ENCODE measurements around the gene NMRK1.

NMRK1 gene

DNA sequence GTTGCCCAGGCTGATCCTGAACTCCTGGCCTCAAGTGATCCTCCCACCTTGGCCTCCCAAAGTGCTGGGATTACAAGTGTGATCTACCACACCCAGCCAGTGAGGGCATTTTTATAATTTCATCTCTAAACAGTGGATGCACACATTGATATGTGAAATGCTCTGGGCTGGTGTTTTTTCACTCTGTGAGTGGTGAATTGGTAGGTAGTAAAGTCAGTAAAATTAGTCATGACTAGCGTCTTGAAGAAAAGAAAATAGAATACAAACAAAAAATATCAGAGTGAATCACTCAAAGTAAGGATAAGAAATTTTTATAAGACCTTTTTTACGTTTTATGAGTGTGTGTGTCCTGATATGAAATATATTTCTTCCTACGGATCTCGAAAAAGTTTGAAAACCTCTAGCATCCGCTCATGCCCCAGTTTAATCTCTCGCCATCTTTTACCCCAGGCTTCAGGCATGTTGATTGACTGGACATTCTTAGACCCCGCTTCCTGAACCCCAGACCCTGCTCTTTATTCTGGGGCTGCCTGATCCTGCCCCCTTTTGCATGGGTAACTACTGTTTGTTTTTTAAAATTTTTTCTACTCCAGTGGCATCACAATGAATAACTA is 14.3 kb upstream of the NMRK1 start:
- DNase-seq (ENCODE audit: low read depth in 2 of 2), result no peak

- no peak for DNase-seq (ENCODE audit: low read depth in 2 of 2)
These were observed 13.1 kb upstream of the NMRK1 start for GRCh38 chr9:75101004-75101588.

GRCh38 chr9:75096796-75097195 is 8.8 kb upstream of the NMRK1 start:
- DNase-seq (ENCODE audit: low read depth in 2 of 2), result no peak

- no peak for DNase-seq (ENCODE audit: low read depth in 2 of 2)
These were observed 4.8 kb upstream of the NMRK1 start for GRCh38 chr9:75092766-75093165.

- no peak for DNase-seq (ENCODE audit: low read depth in 2 of 2)
These were observed 2.6 kb upstream of the NMRK1 start for GRCh38 chr9:75090579-75090978.

DNA sequence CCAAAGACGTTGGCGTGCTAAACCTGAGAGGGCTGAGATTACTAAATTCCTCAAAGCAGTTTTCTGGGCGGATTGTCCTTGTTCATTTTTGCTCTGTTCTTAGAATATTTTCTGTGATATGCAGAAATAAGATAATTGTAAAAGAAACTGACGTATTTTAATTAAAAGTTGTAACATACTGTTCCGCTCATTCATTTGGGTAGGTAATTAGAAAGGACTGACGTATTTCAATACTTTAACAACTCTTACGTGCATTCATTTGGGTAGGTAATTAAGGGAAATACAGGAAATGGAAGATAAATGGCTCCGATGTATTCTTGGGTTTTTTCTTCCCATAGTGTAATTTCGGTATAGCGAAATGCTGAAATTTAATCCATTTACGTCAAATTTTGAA is 1.4 kb upstream of the NMRK1 start:
- no peak for DNase-seq (ENCODE audit: low read depth in 2 of 2)

GRCh38 chr9:75088646-75089372 is 854 bp upstream of the NMRK1 start:
- DNase-seq (ENCODE audit: low read depth in 2 of 2), result peak in 1 of 2 experiments; percentile 27

DNA sequence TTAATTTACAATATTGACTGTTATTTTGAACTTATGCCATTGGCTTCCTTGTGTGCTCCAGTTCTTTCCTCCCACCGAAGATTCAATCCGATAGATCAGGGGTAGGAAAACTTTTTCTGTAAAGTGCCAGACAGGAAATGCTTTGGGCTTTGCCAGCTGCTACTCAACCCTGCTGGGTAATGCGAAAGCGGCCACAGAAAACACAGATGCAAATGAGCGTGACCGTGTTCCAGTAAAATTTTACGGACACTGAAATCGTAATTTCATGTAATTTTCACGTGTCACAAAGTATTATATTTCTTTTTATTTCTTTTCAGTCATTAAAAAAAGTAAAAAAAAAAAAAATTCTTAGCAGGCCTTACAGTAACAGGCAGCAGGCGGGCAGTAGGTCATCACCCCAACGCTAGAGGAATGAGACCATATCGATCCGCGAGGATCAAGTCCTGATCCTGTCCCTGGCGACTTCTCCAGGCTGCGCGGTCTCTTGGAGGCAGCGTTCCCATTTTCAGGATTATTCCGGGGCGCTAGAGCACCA is 599 bp downstream of the NMRK1 start:
- no peak for DNase-seq (ENCODE audit: low read depth in 2 of 2)

- DNase-seq (ENCODE audit: low read depth in 2 of 2), result no peak
These were observed 1.2 kb downstream of the NMRK1 start for GRCh38 chr9:75086541-75087288.

GRCh38 chr9:75085640-75086039 is 2.3 kb downstream of the NMRK1 start:
- DNase-seq (ENCODE audit: low read depth in 2 of 2), result no peak

GRCh38 chr9:75084081-75084672 is 3.8 kb downstream of the NMRK1 start:
- DNase-seq (ENCODE audit: low read depth in 2 of 2), result no peak

DNA sequence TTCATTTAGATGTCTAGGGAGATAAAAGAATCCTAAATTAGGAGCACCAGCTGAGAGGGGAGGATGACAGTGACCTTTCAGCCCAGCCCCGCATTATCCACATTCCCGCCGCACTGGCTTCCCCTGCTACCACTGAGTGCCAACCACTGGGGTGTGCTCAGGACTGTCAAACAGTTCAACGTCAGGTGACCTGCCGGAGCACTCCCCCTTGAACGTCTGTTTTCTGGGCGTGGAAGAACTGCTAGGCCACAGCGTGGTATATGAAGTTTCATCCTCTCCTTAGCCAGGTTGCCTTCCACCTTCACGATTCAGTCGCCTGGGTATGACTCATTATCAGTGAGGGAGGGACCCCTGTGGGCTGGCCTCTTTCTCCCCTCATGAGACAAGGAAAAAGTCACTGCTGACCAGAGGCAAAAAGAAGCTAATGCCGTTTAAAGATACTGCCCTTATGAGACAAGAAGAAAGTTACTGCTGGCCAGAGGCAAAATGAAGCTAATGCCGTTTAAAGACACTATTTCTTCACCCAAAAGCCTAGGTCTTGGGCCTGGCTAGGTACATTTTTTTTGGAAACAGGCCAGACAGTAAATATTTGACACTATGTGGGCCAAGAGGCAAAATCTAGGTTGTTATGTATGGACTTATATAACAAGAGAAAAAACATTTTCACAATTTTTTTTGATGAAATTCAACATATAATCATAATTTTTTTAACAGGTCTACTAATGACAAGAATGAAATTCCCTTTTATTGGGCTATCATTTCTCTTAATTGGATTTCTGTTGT is 4.6 kb downstream of the NMRK1 start:
- DNase-seq (ENCODE audit: low read depth in 2 of 2), result no peak

GRCh38 chr9:75081632-75082031 is 6.3 kb downstream of the NMRK1 start:
- DNase-seq (ENCODE audit: low read depth in 2 of 2), result no peak

DNA sequence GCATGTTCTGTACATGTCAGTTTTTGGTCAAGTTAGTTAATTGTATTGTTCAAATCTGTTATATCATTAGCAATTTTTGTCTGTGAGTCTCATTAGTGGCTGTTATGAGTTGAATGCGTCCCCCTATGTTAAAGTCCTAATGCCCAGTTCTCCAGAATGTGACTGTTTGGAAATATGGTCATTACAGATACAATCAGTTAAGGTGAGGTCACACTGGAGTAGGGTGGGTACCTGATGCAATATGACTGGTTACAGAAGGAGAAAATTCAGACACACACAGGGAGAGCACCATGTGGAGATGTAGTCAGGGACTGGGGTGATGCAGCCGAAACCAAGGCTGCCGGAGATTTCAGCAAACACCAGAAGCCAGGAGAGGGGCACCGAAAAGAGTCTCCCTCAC is 15.1 kb downstream of the NMRK1 start:
- no peak for DNase-seq (ENCODE audit: low read depth in 2 of 2)

- no peak for DNase-seq (ENCODE audit: low read depth in 2 of 2)
These were observed 16.3 kb downstream of the NMRK1 start for GRCh38 chr9:75071530-75072122.

GRCh38 chr9:75069171-75069570 is 18.8 kb downstream of the NMRK1 start:
- DNase-seq (ENCODE audit: low read depth in 2 of 2), result no peak

DNA sequence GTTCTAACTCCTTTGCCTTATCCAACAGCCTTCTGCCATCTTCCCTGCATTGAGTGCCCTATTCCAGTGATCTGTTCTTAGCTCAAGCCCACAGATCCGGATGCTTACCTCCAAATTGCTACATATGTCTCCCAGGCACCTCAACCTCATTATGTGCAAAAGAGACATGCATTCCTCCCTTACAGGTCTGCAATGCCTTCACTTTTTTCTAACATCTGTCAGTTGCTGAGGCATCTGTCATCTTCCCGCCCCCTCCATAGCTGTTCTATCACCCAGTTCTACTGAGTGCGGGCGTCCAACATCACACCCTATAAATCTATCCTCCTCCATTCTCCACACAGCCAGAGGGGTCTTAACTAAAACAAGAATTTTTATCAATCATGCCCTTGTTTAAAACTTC is 20.1 kb downstream of the NMRK1 start:
- no peak for DNase-seq (ENCODE audit: low read depth in 2 of 2)

GRCh38 chr9:75065510-75065909 is 22.4 kb downstream of the NMRK1 start:
- no peak for DNase-seq (ENCODE audit: low read depth in 2 of 2)

DNA sequence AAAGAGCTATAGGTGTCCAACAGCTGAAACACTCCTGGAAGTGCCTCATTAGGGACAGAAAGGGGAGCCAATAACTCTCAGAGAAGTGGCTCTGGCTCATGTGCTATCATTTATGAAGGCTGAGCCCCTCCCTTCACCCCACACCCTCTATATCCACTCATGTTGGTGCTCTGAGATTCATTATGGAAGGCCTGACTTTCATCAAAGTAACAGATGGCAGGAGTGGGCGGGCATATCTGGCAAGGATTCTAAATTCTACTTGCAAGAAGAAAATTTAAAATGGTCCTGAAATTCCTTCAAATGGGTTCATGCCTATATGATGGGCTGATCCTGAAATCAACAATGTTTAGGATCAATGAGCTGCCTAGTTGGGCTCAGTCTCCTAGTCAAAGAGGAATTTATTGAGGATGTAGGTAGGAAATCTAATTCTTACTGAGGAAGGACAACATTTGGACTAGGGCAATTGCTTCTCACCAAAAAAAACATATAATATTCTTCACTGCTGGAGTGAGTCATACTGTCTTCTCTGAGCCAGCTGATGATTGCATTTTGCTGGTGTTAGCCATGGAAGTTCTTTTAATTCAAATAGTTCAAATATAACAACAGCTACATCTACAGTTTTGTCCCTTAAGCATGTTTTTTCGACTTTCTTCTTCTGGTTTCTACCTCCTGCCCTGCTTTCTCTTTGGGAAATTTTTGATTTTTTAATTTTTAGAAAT is 23.5 kb downstream of the NMRK1 start:
- peak in 1 of 2 experiments; percentile 24 for DNase-seq (ENCODE audit: low read depth in 2 of 2)

All from fibroblast of skin of left quadriceps (primary cell).